SKM-1 treated with dmso at 0.1 percent for 144 hours (cell line): ENCODE data around the gene PIK3R6.
"Not testable (repeated sequence)": the region's sequence is repeated elsewhere in the genome, so short reads cannot be mapped to it uniquely, and the experiment has no call there.

Source experiments
- DNase-seq: peaks from one replicate; lab custom pipeline; 2025; ENCODE audit not compliant: unreplicated experiment; lab: John Stamatoyannopoulos, UW

The PIK3R6 gene

GRCh38 chr17:8829036-8829941 is 38.2 kb downstream of the PIK3R6 start:
- DNase-seq: no peak

- DNase-seq: no peak
Observed at GRCh38 chr17:8828517-8828875, 39.0 kb downstream of the PIK3R6 start.

GRCh38 chr17:8826808-8827435 is 40.6 kb downstream of the PIK3R6 start:
- no peak for DNase-seq

- no peak for DNase-seq
Observed at GRCh38 chr17:8825802-8826201, 41.7 kb downstream of the PIK3R6 start.

- DNase-seq: no peak
Observed at GRCh38 chr17:8823279-8823678, 44.2 kb downstream of the PIK3R6 start.

- no peak for DNase-seq
Observed at GRCh38 chr17:8822401-8823035, 45.0 kb downstream of the PIK3R6 start.

GRCh38 chr17:8821446-8822105 is 45.9 kb downstream of the PIK3R6 start:
- DNase-seq: no peak

GRCh38 chr17:8820311-8821010 is 47.0 kb downstream of the PIK3R6 start:
- DNase-seq: no peak

GRCh38 chr17:8818654-8819330 is 48.7 kb downstream of the PIK3R6 start:
- no peak for DNase-seq

- DNase-seq: no peak
Observed at GRCh38 chr17:8818047-8818446, 49.4 kb downstream of the PIK3R6 start.

GRCh38 chr17:8806926-8807550 is 60.4 kb downstream of the PIK3R6 start:
- DNase-seq: peak; percentile 53

GRCh38 chr17:8806253-8806925 is 61.1 kb downstream of the PIK3R6 start:
- DNase-seq: no peak

GRCh38 chr17:8805396-8805795 is 62.1 kb downstream of the PIK3R6 start:
- DNase-seq: not testable (repeated sequence)

GRCh38 chr17:8803531-8804420 is 63.7 kb downstream of the PIK3R6 start:
- DNase-seq: no peak

GRCh38 chr17:8801135-8801840 is 66.2 kb downstream of the PIK3R6 start:
- no peak for DNase-seq

GRCh38 chr17:8800656-8801055 is 66.8 kb downstream of the PIK3R6 start:
- no peak for DNase-seq

- DNase-seq: no peak
Observed at GRCh38 chr17:8799570-8800212, 67.8 kb downstream of the PIK3R6 start.
